ENCODE results near the gene STX2.

Gene STX2

DNA sequence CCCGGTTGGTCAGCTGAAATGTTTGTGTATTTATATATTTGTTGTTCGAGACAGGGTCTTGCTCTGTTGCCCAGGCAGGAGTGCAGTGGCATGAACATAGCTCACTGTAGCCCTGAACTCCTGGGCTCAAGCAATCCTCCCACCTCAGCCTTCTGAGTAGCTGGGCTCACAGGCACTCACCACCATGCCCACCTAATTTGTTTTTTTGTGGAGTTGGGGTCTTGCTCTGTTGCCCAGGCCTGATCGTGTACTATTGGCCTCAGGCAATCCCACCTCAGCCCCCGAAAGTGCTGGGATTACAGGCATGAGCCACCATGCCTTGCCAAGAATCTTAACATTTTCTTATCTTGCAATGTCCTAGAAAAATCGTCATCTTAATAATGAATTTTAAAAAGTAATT lies 36.1 kb upstream of the STX2 start:
- Histone ChIP-seq H3K27me3 (peaks cover 16% of the 10 kb centered on the region), H3K9me3 (no peaks in the 10 kb centered on the region), H3K27ac (no peak overlapping the region), H3K4me3 (ENCODE audit: low read depth in 1 of 2, low read length in 1 of 2) (no peak overlapping the region), H3K36me3 (peaks cover 24% of the 10 kb centered on the region), H3K4me1 (ENCODE audit: control insufficient read depth in 1 of 2, insufficient read depth in 1 of 2, low read depth in 1 of 2, low read length in 1 of 2) (peaks cover 23 to 25% of the 10 kb centered on the region in 2 experiments)
- TF ChIP-seq, protein P1, sequence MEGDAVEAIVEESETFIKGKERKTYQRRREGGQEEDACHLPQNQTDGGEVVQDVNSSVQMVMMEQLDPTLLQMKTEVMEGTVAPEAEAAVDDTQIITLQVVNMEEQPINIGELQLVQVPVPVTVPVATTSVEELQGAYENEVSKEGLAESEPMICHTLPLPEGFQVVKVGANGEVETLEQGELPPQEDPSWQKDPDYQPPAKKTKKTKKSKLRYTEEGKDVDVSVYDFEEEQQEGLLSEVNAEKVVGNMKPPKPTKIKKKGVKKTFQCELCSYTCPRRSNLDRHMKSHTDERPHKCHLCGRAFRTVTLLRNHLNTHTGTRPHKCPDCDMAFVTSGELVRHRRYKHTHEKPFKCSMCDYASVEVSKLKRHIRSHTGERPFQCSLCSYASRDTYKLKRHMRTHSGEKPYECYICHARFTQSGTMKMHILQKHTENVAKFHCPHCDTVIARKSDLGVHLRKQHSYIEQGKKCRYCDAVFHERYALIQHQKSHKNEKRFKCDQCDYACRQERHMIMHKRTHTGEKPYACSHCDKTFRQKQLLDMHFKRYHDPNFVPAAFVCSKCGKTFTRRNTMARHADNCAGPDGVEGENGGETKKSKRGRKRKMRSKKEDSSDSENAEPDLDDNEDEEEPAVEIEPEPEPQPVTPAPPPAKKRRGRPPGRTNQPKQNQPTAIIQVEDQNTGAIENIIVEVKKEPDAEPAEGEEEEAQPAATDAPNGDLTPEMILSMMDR (IDR thresholded peaks at IDR 0.05): no peak

DNA sequence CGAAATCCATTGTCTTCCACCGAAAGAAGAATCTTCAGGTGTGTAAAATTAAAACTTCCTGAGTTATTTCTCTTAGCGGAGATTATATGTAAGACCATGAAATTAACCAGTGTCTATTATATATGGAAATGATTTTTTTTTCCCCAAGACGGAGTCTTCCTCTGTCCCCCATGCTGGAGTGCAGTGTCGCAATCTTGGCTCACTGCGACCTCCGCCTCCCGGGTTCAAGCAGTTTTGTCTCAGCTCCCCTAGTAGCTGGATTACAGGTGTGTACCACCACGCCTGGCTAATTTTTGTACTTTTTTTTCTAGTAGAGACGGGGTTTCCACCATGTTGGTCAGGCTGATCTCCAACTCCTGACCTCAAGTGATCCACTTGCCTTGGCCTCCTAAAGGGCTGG lies 35.6 kb upstream of the STX2 start:
- Histone ChIP-seq H3K4me1 (ENCODE audit: control insufficient read depth in 1 of 2, insufficient read depth in 1 of 2, low read depth in 1 of 2, low read length in 1 of 2) (peaks cover 23 to 25% of the 10 kb centered on the region in 2 experiments), H3K27me3 (peaks cover 11% of the 10 kb centered on the region), H3K4me3 (ENCODE audit: low read depth in 1 of 2, low read length in 1 of 2) (no peak overlapping the region), H3K27ac (no peak overlapping the region), H3K36me3 (peaks cover 24% of the 10 kb centered on the region), H3K9me3 (no peaks in the 10 kb centered on the region)
- TF ChIP-seq, protein P1 (IDR thresholded peaks at IDR 0.05): no peak

DNA sequence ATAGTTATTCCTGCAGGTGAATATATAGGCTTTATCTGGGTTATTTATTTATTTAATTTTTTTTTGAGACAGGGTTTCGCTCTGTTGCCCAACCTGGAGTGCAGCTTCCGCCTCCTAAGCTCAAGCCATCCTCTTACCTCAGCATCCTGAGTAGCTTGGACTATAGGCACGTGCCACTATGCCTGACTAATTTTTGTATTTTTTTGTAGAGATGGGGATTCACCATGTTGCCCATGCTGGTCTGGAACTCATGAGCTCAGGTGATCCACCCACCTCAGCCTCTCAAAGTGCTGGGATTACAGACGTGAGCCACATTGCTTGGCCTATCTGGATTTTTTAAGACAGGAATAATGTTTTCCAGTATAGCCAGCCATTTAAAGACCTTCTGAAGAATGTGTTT lies 34.8 kb upstream of the STX2 start:
- peaks cover 23 to 25% of the 10 kb centered on the region in 2 experiments for H3K4me1 ChIP-seq (ENCODE audit: control insufficient read depth in 1 of 2, insufficient read depth in 1 of 2, low read depth in 1 of 2, low read length in 1 of 2)
- H3K27me3 ChIP-seq: peaks cover 5% of the 10 kb centered on the region
- TF ChIP-seq, protein P1 (IDR thresholded peaks at IDR 0.05): no peak
- H3K27ac ChIP-seq: no peak overlapping the region
- H3K4me3 ChIP-seq (ENCODE audit: low read depth in 1 of 2, low read length in 1 of 2): no peak overlapping the region
- no peaks in the 10 kb centered on the region for H3K9me3 ChIP-seq
- H3K36me3 ChIP-seq: peaks cover 24% of the 10 kb centered on the region

DNA sequence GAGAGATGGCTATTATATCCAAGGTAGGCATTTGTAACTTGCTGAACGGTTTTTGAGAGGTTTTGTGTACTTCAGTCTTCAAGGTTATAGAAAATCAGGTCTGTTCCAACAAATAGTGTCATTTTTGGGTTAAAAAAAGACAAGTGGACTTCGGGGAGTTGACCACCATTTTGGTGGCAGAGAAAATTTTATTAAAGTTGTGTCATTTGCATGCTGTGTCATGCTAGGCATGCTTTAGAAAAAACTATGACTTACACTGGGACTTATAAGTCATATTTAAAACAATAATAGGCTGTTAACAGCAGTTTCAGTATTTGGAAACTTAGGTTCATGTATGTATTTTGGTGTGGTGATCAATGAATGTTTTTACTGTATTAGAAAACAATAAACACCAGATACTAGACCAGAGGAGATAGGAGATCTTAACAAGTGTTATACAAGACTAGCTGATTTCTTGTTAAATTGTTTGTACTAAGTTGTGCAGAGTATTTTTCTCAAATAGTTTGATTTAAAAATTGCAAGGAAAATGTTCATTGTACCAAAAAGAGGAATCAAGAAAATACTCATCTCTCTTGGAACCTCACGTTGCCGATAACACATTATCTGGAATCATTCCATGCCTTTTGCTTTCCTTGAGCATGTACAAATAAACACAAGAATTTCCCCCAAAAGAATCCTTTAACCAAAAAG lies 34.2 kb upstream of the STX2 start:
- Histone ChIP-seq H3K4me1 (ENCODE audit: control insufficient read depth in 1 of 2, insufficient read depth in 1 of 2, low read depth in 1 of 2, low read length in 1 of 2) (peaks cover 23 to 25% of the 10 kb centered on the region in 2 experiments), H3K27me3 (peaks cover 5% of the 10 kb centered on the region), H3K4me3 (ENCODE audit: low read depth in 1 of 2, low read length in 1 of 2) (peak overlapping the region; percentile 73 to 74), H3K36me3 (peaks cover 24% of the 10 kb centered on the region), H3K27ac (no peak overlapping the region), H3K9me3 (no peaks in the 10 kb centered on the region)
- TF ChIP-seq, protein P1 (IDR thresholded peaks at IDR 0.05): no peak

DNA sequence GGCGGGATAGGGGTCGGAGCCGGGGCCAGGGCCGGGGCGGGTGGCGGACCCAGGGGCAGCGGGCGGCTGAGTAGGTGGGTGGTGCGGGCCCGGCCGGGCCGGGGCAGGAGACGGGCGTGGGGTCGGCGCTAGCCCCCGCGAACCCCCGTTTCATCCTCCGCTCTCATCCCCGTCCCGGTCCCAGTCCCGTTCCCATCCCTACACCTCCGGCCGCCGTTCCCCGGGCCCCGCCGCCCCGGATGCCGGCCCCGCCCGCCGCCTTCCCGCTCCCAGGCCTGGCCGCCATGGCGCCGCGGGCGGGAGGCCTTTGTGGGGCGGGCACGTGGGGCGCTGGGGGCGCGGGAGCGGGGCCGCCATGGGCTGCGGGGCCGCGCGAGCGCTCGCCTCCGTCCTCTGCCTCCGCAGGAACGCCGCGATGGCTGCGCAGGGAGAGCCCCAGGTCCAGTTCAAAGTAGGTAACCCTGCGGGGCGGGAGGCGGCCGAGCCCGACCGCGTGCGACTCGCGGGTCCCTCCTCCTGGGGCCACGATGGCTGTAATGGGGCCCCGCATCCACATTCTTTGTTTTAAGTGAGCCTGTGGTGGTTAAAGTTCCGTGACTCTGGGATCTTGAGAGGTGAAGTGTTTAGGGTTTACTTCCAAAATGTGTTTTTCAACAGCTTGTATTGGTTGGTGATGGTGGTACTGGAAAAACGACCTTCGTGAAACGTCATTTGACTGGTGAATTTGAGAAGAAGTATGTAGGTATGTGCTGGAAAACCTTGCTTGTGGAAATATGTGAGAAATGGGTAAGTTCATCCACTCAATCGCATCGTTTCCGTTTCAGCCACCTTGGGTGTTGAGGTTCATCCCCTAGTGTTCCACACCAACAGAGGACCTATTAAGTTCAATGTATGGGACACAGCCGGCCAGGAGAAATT lies 33.4 kb upstream of the STX2 start:
- Histone ChIP-seq H3K9me3 (no peaks in the 10 kb centered on the region), H3K27me3 (peaks cover 5% of the 10 kb centered on the region), H3K4me3 (ENCODE audit: low read depth in 1 of 2, low read length in 1 of 2) (peak overlapping the region; percentile 73 to 74), H3K36me3 (peaks cover 24% of the 10 kb centered on the region), H3K27ac (peak overlapping the region; percentile 74), H3K4me1 (ENCODE audit: control insufficient read depth in 1 of 2, insufficient read depth in 1 of 2, low read depth in 1 of 2, low read length in 1 of 2) (peaks cover 23 to 25% of the 10 kb centered on the region in 2 experiments)
- TF ChIP-seq, protein P1 (IDR thresholded peaks at IDR 0.05): no peak

Data from neutrophil (primary cell).